Activated CD4-positive, alpha-beta memory T cell treated with anti-CD3 and anti-CD28 coated beads for 36 hours (primary cell): ENCODE data around the gene TCFL5. TPM values are rescaled to one million over a fixed set of nuclear protein-coding genes. Genes with fewer than 3 reads are reported as not detected.
A peak's percentile ranks its signal among the peaks of the same experiment; 100 is the strongest.

Experiments used
- CTCF ChIA-PET: fragments of 350-600 bp; sonication (Branson Sonifier 250); formaldehyde crosslinking; loops from one replicate; lab custom pipeline; 2021; ENCODE audit warnings: antibody characterized with exemption, inconsistent platforms; lab: Charles Lee
- POLR2A ChIA-PET: fragments of 350-600 bp; sonication (Branson Sonifier 250); formaldehyde crosslinking; loops from one replicate; lab custom pipeline; 2021; ENCODE audit warnings: antibody characterized with exemption; lab: Charles Lee
- DNase-seq: peaks from one replicate; pipeline ENCODE4 v3.0.0-alpha.2; 2020
- H3K27ac Mint-ChIP-seq: one replicate; pipeline ENCODE4 v1.8.0; 2021; ENCODE audit warnings: mixed read lengths
- H3K27me3 Mint-ChIP-seq: one replicate; pipeline ENCODE4 v1.8.0; 2021; ENCODE audit warnings: mixed read lengths
- H3K36me3 Mint-ChIP-seq: one replicate; pipeline ENCODE4 v1.8.0; 2021; ENCODE audit warnings: mixed read lengths
- H3K4me1 Mint-ChIP-seq: one replicate; pipeline ENCODE4 v1.8.0; 2021; ENCODE audit warnings: low read depth, mixed read lengths
- H3K4me3 Mint-ChIP-seq: one replicate; pipeline ENCODE4 v1.8.0; 2021; ENCODE audit warnings: mild to moderate bottlenecking, mixed read lengths
- H3K9me3 Mint-ChIP-seq: one replicate; pipeline ENCODE4 v1.8.0; 2021; ENCODE audit warnings: mixed read lengths
- intact Hi-C: fragments of 100-400 bp; cut with micrococcal nuclease; formaldehyde crosslinking; loops from one replicate; pipeline ENCODE4 v1.15.1; 2023
- total RNA-seq, 2 experiments: library from RNA; stranded (reverse); gene quantifications; one replicate each; pipeline ENCODE4 v1.2.3, GENCODE V29; 2021

Gene TCFL5
- total RNA-seq, 2 experiments from 2014 or later = 4.7 to 5.0 TPM

GRCh38 chr20:62807444-62808210, 54.0 kb downstream of the TCFL5 start:
- peaks cover 19% of the 10 kb centered on the region for H3K36me3 Mint-ChIP-seq
- intact Hi-C loops = no loop called here
- peaks cover 24% of the 10 kb centered on the region for H3K4me1 Mint-ChIP-seq
- ChIA-PET CTCF (interaction anchor here (0.6 to 2.5 kb wide), 24 partner anchors 9 to 507 kb away, joined by 3 to 11 read pairs (median 4); partner anchors contain the start of genes COL9A3, GID8, MRGBP and SLCO4A1), POLR2A (interaction anchor here (1.3 kb wide), 1 partner anchor 164 kb away, joined by 3 read pairs; no protein-coding TSS in a partner anchor)
- H3K27me3 Mint-ChIP-seq = no peaks in the 10 kb centered on the region
- H3K4me3 Mint-ChIP-seq = no peak overlapping the region
- no peak for DNase-seq
- no peaks in the 10 kb centered on the region for H3K9me3 Mint-ChIP-seq
- no peak overlapping the region for H3K27ac Mint-ChIP-seq

GRCh38 chr20:62806383-62807050, 55.1 kb downstream of the TCFL5 start:
- Mint-ChIP-seq H3K4me1 (peaks cover 24% of the 10 kb centered on the region), H3K9me3 (no peaks in the 10 kb centered on the region), H3K27me3 (no peaks in the 10 kb centered on the region), H3K36me3 (peaks cover 18% of the 10 kb centered on the region), H3K4me3 (peak overlapping the region; percentile 80), H3K27ac (peak overlapping the region; percentile 23)
- ChIA-PET POLR2A (no interaction called here), CTCF (interaction anchor here (1.2 to 2.2 kb wide), 3 partner anchors 10 to 15 kb away, joined by 3 to 11 read pairs (median 6); partner anchors contain the start of gene MRGBP)
- intact Hi-C loops = no loop called here
- no peak for DNase-seq

- POLR2A ChIA-PET = interaction anchor here (0.9 to 1.6 kb wide), 2 partner anchors 10 to 11 kb away, joined by 3 read pairs; no protein-coding TSS in a partner anchor
Observed at GRCh38 chr20:62805711-62806382, 55.8 kb downstream of the TCFL5 start.

GRCh38 chr20:62805155-62805710, 56.4 kb downstream of the TCFL5 start:
- peaks cover 16% of the 10 kb centered on the region for H3K36me3 Mint-ChIP-seq
- no peaks in the 10 kb centered on the region for H3K9me3 Mint-ChIP-seq
- DNase-seq = peak; percentile 51
- H3K4me3 Mint-ChIP-seq = peak overlapping the region; percentile 80
- H3K27me3 Mint-ChIP-seq = no peaks in the 10 kb centered on the region
- ChIA-PET CTCF (interaction anchor here (1.1 to 2.1 kb wide), 3 partner anchors 9 to 305 kb away, joined by 3 to 6 read pairs (median 3); partner anchors contain the start of gene MRGBP), POLR2A (interaction anchor here (0.6 to 1.6 kb wide), 3 partner anchors 10 to 11 kb away, joined by 3 to 4 read pairs (median 3); no protein-coding TSS in a partner anchor)
- H3K4me1 Mint-ChIP-seq = peaks cover 24% of the 10 kb centered on the region
- intact Hi-C loops = no loop called here
- H3K27ac Mint-ChIP-seq = no peak overlapping the region

More at GRCh38 chr20:62805711-62806382, 55.8 kb downstream of the TCFL5 start:
- CTCF ChIA-PET = interaction anchor here (1.2 to 2.1 kb wide), 2 partner anchors 10 to 15 kb away, joined by 3 to 6 read pairs; partner anchors contain the start of gene MRGBP
- Mint-ChIP-seq H3K27ac (peak overlapping the region; percentile 49), H3K9me3 (no peaks in the 10 kb centered on the region), H3K4me1 (peaks cover 24% of the 10 kb centered on the region), H3K27me3 (no peaks in the 10 kb centered on the region), H3K36me3 (peaks cover 18% of the 10 kb centered on the region), H3K4me3 (peak overlapping the region; percentile 80)
- intact Hi-C loops = no loop called here
- DNase-seq = no peak

- intact Hi-C loops = loop anchor here (1.0 kb wide), 1 partner anchor 10 kb away; no protein-coding TSS in a partner anchor
- Mint-ChIP-seq H3K9me3 (no peaks in the 10 kb centered on the region), H3K4me3 (peak within 1 kb of the TSS; percentile 89), H3K36me3 (peaks cover 16% of the 10 kb centered on the region), H3K4me1 (peaks cover 24% of the 10 kb centered on the region), H3K27ac (peak within 1 kb of the TSS; percentile 85), H3K27me3 (no peaks in the 10 kb centered on the region)
- ChIA-PET POLR2A (interaction anchor here (0.6 to 1.6 kb wide), 2 partner anchors 9 to 10 kb away, joined by 3 to 4 read pairs; no protein-coding TSS in a partner anchor), CTCF (interaction anchor here (1.1 to 2.1 kb wide), 2 partner anchors 13 to 305 kb away, joined by 3 to 6 read pairs; no protein-coding TSS in a partner anchor)
- peak; percentile 74 for DNase-seq
Observed at GRCh38 chr20:62804627-62805154, 56.9 kb downstream of the TCFL5 start, which contains the start of gene OGFR. TSS of gene OGFR (plus strand) at chr20:62804835. CDS start at chr20:62804860, 25 bp downstream.

- POLR2A ChIA-PET = interaction anchor here (0.6 to 1.6 kb wide), 3 partner anchors 9 to 10 kb away, joined by 3 to 4 read pairs (median 3); no protein-coding TSS in a partner anchor
- Mint-ChIP-seq H3K27me3 (no peaks in the 10 kb centered on the region), H3K4me3 (peak overlapping the region; percentile 75), H3K27ac (peak overlapping the region; percentile 66), H3K36me3 (peaks cover 16% of the 10 kb centered on the region), H3K4me1 (peaks cover 24% of the 10 kb centered on the region), H3K9me3 (no peaks in the 10 kb centered on the region)
- DNase-seq = no peak
- CTCF ChIA-PET = interaction anchor here (1.1 to 2.1 kb wide), 3 partner anchors 12 to 304 kb away, joined by 3 to 6 read pairs (median 3); no protein-coding TSS in a partner anchor
- intact Hi-C loops = loop anchor here (1.0 kb wide), 1 partner anchor 10 kb away; no protein-coding TSS in a partner anchor
Observed at GRCh38 chr20:62804021-62804626, 57.5 kb downstream of the TCFL5 start.

GRCh38 chr20:62802026-62802712, 59.5 kb downstream of the TCFL5 start:
- Mint-ChIP-seq H3K36me3 (peaks cover 12% of the 10 kb centered on the region), H3K27me3 (no peaks in the 10 kb centered on the region), H3K9me3 (no peaks in the 10 kb centered on the region), H3K4me3 (no peak overlapping the region), H3K4me1 (peaks cover 22% of the 10 kb centered on the region), H3K27ac (no peak overlapping the region)
- intact Hi-C loops = no loop called here
- ChIA-PET POLR2A (interaction anchor here (0.6 kb wide), 1 partner anchor 71 kb away, joined by 3 read pairs; no protein-coding TSS in a partner anchor), CTCF (no interaction called here)
- DNase-seq = no peak

GRCh38 chr20:62801284-62802010, 60.2 kb downstream of the TCFL5 start:
- intact Hi-C loops = no loop called here
- no peak overlapping the region for H3K4me3 Mint-ChIP-seq
- peaks cover 19% of the 10 kb centered on the region for H3K4me1 Mint-ChIP-seq
- H3K36me3 Mint-ChIP-seq = peaks cover 12% of the 10 kb centered on the region
- no peak for DNase-seq
- H3K9me3 Mint-ChIP-seq = no peaks in the 10 kb centered on the region
- POLR2A ChIA-PET = no interaction called here
- CTCF ChIA-PET = no interaction called here
- H3K27me3 Mint-ChIP-seq = no peaks in the 10 kb centered on the region
- H3K27ac Mint-ChIP-seq = no peak overlapping the region

- POLR2A ChIA-PET = no interaction called here
- Mint-ChIP-seq H3K27me3 (no peaks in the 10 kb centered on the region), H3K36me3 (peaks cover 12% of the 10 kb centered on the region), H3K27ac (no peak overlapping the region), H3K4me1 (peaks cover 15% of the 10 kb centered on the region), H3K4me3 (no peak overlapping the region), H3K9me3 (no peaks in the 10 kb centered on the region)
- CTCF ChIA-PET = no interaction called here
- no peak for DNase-seq
- intact Hi-C loops = no loop called here
Observed at GRCh38 chr20:62800314-62801259, 61.0 kb downstream of the TCFL5 start.
